Sigmoid colon (tissue), 7 donors: ENCODE measurements around the gene ZNF280A. TPM values are rescaled to one million over a fixed set of nuclear protein-coding genes. Genes with fewer than 3 reads are reported as not detected.
"Not testable (repeated sequence)": the region's sequence is repeated elsewhere in the genome, so short reads cannot be mapped to it uniquely, and the experiment has no call there.

Experiments used
- DNase-seq: peaks from one replicate; pipeline ENCODE4 v3.0.0-alpha.2; 2019
- H3K27ac ChIP-seq, 4 donors: fragments of 200-600 bp; sonication (generic); one replicate each; pipeline ENCODE4 v1.5.1; 2016 to 2019; ENCODE audit warnings: mild to moderate bottlenecking in 1 of 4
- H3K27me3 ChIP-seq, 3 donors: fragments of 200-600 bp; sonication (generic); one replicate each; pipeline ENCODE4 v1.5.1; 2019; ENCODE audit warnings: mild to moderate bottlenecking in 1 of 3
- H3K36me3 ChIP-seq, 4 donors: fragments of 200-600 bp; sonication (generic); one replicate each; pipeline ENCODE4 v1.5.1; 2016 to 2019
- H3K4me1 ChIP-seq, 4 donors: fragments of 200-600 bp; sonication (generic); one replicate each; pipeline ENCODE4 v1.5.1; 2017 to 2019
- H3K4me3 ChIP-seq, 4 donors: fragments of 200-600 bp; sonication (generic); one replicate each; pipeline ENCODE4 v1.5.1; 2017 to 2019; ENCODE audit warnings: mild to moderate bottlenecking in 2 of 4, moderate library complexity in 1 of 4
- H3K9me3 ChIP-seq, 4 donors: fragments of 200-600 bp in 3 of 4; sonication (generic) in 3 of 4; one replicate each; pipeline versions ENCODE4 v1.5.1 to v1.6.1; 2013 to 2019
- EP300 ChIP-seq, 4 donors: sonication (generic); formaldehyde crosslinking; IDR thresholded peaks; one replicate each; pipeline ENCODE4 v1.6.1; 2017; ENCODE audit warnings: antibody characterized with exemption in 4 of 4
- POLR2A ChIP-seq, 2 donors: fragments of 450-650 bp; IDR thresholded peaks; one replicate each; pipeline ENCODE4 v1.6.1; 2016; ENCODE audit warnings: antibody characterized with exemption in 2 of 2, mild to moderate bottlenecking in 2 of 2, moderate library complexity in 2 of 2
- POLR2AphosphoS5 ChIP-seq, 4 donors: sonication (generic); formaldehyde crosslinking; IDR thresholded peaks; one replicate each; pipeline ENCODE4 v1.6.1; 2017; ENCODE audit warnings: antibody characterized with exemption in 4 of 4
- WGBS, 2 donors: extraction: QIAGEN DNeasy Blood & Tissue Kit; methylation state at CpG; one replicate each; pipeline ENCODE4 v1.1.7; 2013; 5-methylcytosine and 5-hydroxymethylcytosine counted together
- intact Hi-C: fragments of 100-400 bp; cut with DNase I; formaldehyde crosslinking; loops from one replicate; pipeline ENCODE4 v1.15.1; 2023
- polyA plus RNA-seq, 3 donors: library from polyadenylated mRNA; stranded (reverse); fragments of 200-250 nt; gene quantifications; one replicate each; pipeline ENCODE4 v1.2.3, GENCODE V29; 2013
- total RNA-seq, 4 donors: library from RNA; depleted of rRNA; stranded (reverse); fragments of >200 nt; gene quantifications; one replicate each; pipeline ENCODE4 v1.1.0, GENCODE V29; 2016
- TF ChIP-seq, protein P1 (sequence below), 4 experiments: fragments of 450-650 bp in 3 of 4; fragments of 200-600 bp in 1 of 4; IDR thresholded peaks; one replicate each; pipeline ENCODE4 v1.5.1; 2016 to 2019; ENCODE audit warnings: antibody characterized with exemption in 4 of 4, mild to moderate bottlenecking in 3 of 4, moderate library complexity in 2 of 4
- donor health status: healthy with polysubstance abuse.
- donor health status: Bipolar disorder and iron deficiency.
- donor health status: healthy.

Gene ZNF280A
- total and polyA plus RNA-seq, 7 donors: not detected

GRCh38 chr22:22533417-22533816, 13.3 kb upstream of the ZNF280A start:
- H3K27ac ChIP-seq: no peak overlapping the region
- DNase-seq: no peak
- no peaks in the 10 kb centered on the region for H3K4me1 ChIP-seq
- no peak overlapping the region for H3K4me3 ChIP-seq
- no peaks in the 10 kb centered on the region for H3K27me3 ChIP-seq
- WGBS, 2 donors: 89 to 95% methylated on average over 1 of the region's 1 CpG
- no peaks in the 10 kb centered on the region for H3K9me3 ChIP-seq
- no peak for TF ChIP-seq POLR2A (IDR thresholded peaks at IDR 0.05)
- TF ChIP-seq EP300 (IDR thresholded peaks at IDR 0.05): no peak
- TF ChIP-seq, protein P1, sequence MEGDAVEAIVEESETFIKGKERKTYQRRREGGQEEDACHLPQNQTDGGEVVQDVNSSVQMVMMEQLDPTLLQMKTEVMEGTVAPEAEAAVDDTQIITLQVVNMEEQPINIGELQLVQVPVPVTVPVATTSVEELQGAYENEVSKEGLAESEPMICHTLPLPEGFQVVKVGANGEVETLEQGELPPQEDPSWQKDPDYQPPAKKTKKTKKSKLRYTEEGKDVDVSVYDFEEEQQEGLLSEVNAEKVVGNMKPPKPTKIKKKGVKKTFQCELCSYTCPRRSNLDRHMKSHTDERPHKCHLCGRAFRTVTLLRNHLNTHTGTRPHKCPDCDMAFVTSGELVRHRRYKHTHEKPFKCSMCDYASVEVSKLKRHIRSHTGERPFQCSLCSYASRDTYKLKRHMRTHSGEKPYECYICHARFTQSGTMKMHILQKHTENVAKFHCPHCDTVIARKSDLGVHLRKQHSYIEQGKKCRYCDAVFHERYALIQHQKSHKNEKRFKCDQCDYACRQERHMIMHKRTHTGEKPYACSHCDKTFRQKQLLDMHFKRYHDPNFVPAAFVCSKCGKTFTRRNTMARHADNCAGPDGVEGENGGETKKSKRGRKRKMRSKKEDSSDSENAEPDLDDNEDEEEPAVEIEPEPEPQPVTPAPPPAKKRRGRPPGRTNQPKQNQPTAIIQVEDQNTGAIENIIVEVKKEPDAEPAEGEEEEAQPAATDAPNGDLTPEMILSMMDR (IDR thresholded peaks at IDR 0.05): no peak
- no peak for TF ChIP-seq POLR2AphosphoS5 (IDR thresholded peaks at IDR 0.05)
- intact Hi-C loops: no loop called here
- no peaks in the 10 kb centered on the region for H3K36me3 ChIP-seq

DNA sequence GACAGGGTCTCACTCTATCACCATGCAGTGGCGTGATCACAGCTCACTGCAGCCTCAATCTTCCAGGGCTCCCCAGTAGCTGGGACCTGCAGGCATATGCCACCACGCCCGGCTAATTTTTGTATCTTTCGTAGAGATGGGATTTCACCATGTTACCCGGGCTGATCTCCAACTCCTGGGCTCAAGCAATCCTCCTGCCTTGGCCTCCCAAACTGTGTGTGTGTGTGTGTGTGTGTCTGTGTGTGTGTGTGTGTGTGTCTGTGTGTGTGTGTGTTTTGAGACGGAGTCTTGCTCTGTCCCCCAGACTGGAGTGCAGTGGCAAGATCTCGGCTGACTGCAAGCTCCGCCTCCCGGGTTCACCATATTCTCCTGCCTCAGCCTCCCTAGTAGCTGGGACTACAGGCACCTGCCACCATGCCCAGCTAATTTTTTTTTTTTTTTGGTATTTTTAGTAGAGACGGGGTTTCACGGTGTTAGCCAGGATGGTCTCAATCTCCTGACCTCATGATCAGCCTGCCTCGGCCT, 12.5 kb upstream of the ZNF280A start:
- intact Hi-C loops, H3K4me1 ChIP-seq, H3K27me3 ChIP-seq, H3K9me3 ChIP-seq, H3K4me3 ChIP-seq, H3K36me3 ChIP-seq, DNase-seq, H3K27ac ChIP-seq: not testable (repeated sequence)
- WGBS, 2 donors: 85 to 86% methylated on average over 12 of the region's 12 CpGs

GRCh38 chr22:22531770-22532546, 11.9 kb upstream of the ZNF280A start:
- H3K27me3 ChIP-seq: no peaks in the 10 kb centered on the region
- intact Hi-C loops: no loop called here
- DNase-seq: no peak
- TF ChIP-seq, protein P1 (IDR thresholded peaks at IDR 0.05): no peak
- TF ChIP-seq EP300 (IDR thresholded peaks at IDR 0.05) (no peak), POLR2A (IDR thresholded peaks at IDR 0.05) (no peak), POLR2AphosphoS5 (IDR thresholded peaks at IDR 0.05) (no peak)
- no peaks in the 10 kb centered on the region for H3K4me1 ChIP-seq
- H3K4me3 ChIP-seq: no peak overlapping the region
- WGBS, 2 donors: 82 to 83% methylated on average over 7 of the region's 7 CpGs
- H3K36me3 ChIP-seq: no peaks in the 10 kb centered on the region
- no peak overlapping the region for H3K27ac ChIP-seq
- H3K9me3 ChIP-seq: no peaks in the 10 kb centered on the region

DNA sequence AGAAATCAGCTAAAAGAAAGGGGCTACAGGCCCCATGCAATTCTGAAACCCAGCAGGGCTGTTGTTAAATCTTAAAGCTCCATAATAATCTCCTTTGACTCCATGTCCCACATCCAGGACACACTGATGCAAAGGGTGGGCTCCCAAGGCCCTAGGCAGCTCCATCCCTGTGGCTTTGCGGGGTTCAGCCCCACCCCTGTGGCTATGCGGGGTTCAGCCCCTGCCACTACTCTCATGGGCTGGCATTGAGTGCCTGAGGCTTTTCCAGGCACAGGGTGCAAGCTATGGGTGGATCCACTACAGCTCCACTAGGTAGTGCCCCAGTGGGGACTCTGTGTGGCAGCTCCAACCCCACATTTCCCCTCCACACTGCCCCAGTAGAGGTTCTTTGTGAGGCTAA, 8.7 kb upstream of the ZNF280A start:
- TF ChIP-seq POLR2A (IDR thresholded peaks at IDR 0.05) (no peak), EP300 (IDR thresholded peaks at IDR 0.05) (no peak), POLR2AphosphoS5 (IDR thresholded peaks at IDR 0.05) (no peak)
- TF ChIP-seq, protein P1 (IDR thresholded peaks at IDR 0.05): no peak
- no peak for DNase-seq
- WGBS, 2 donors: 91 to 92% methylated on average over 2 of the region's 2 CpGs
- no peaks in the 10 kb centered on the region for H3K4me1 ChIP-seq
- H3K27me3 ChIP-seq: peaks cover 0 to 3% (median 0%) of the 10 kb centered on the region in 3 donors
- H3K9me3 ChIP-seq: no peaks in the 10 kb centered on the region
- intact Hi-C loops: no loop called here
- H3K36me3 ChIP-seq: no peaks in the 10 kb centered on the region
- no peak overlapping the region for H3K27ac ChIP-seq
- H3K4me3 ChIP-seq: no peak overlapping the region

DNA sequence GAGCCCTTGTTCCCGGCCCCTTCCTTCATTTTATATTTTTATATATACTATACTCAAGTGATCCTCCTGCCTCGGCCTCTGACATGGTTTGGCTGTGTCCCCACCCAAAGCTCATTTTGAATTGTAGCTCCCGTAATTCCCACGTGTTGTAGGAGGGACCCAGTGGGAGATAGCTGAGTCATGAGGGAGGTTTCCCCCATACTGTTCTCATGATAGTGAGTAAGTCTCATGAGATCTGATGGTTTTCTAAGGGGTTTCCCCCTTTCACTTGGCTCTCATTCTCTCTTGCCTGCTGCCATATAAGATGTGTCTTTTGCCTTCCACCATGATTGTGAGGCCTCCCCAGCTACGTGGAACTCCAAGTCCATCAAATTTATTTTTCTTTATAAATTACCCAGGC, 7.2 kb upstream of the ZNF280A start:
- Histone ChIP-seq H3K36me3 (no peaks in the 10 kb centered on the region), H3K9me3 (no peaks in the 10 kb centered on the region), H3K27me3 (peaks cover 0 to 3% (median 0%) of the 10 kb centered on the region in 3 donors), H3K4me1 (no peaks in the 10 kb centered on the region), H3K27ac (no peak overlapping the region), H3K4me3 (no peak overlapping the region)
- WGBS, 2 donors: 84 to 87% methylated on average over 5 of the region's 5 CpGs
- TF ChIP-seq POLR2A (IDR thresholded peaks at IDR 0.05) (no peak), EP300 (IDR thresholded peaks at IDR 0.05) (no peak), POLR2AphosphoS5 (IDR thresholded peaks at IDR 0.05) (no peak)
- TF ChIP-seq, protein P1 (IDR thresholded peaks at IDR 0.05): no peak
- DNase-seq: no peak
- intact Hi-C loops: no loop called here
